Neuronal stem cell (in vitro differentiated cells): Measurements from ENCODE around the gene CPSF4L.

ENCODE experiments used
- DNase-seq: peaks from one replicate; pipeline ENCODE4 v3.0.0-alpha.2; 2013; ENCODE audit warnings: low spot score
- H2AFZ ChIP-seq: one replicate; pipeline ENCODE4 v1.6.1; 2013; ENCODE audit warnings: mild to moderate bottlenecking, low read length, inconsistent platforms
- H2AK5ac ChIP-seq: 2 replicates; pipeline ENCODE4 v1.6.1; 2013; ENCODE audit warnings: low read depth, mild to moderate bottlenecking, inconsistent platforms, low read length, moderate library complexity, mixed read lengths
- H2BK120ac ChIP-seq: 2 replicates; pipeline ENCODE4 v1.6.1; 2013; ENCODE audit warnings: low read depth, mild to moderate bottlenecking, inconsistent platforms, low read length, moderate library complexity, mixed read lengths
- H2BK12ac ChIP-seq: one replicate; pipeline ENCODE4 v1.6.1; 2013; ENCODE audit warnings: low read length, inconsistent platforms
- H2BK15ac ChIP-seq: 2 replicates; pipeline ENCODE4 v1.6.1; 2013; ENCODE audit warnings: mild to moderate bottlenecking, low read length, inconsistent platforms, mixed read lengths
- H2BK5ac ChIP-seq: one replicate; pipeline ENCODE4 v1.6.1; 2013; ENCODE audit warnings: inconsistent platforms, mild to moderate bottlenecking, low read length, moderate library complexity
- H3K14ac ChIP-seq: one replicate; pipeline ENCODE4 v1.6.1; 2013; ENCODE audit warnings: low read length, inconsistent platforms
- H3K18ac ChIP-seq: 2 replicates; pipeline ENCODE4 v1.6.1; 2013; ENCODE audit warnings: low read length, inconsistent platforms
- H3K23ac ChIP-seq: 2 replicates; pipeline ENCODE4 v1.6.1; 2013; ENCODE audit warnings: low read depth, mild to moderate bottlenecking, mixed read lengths, low read length, inconsistent platforms; ENCODE audit not compliant: poor library complexity
- H3K27ac ChIP-seq: replicated peaks from 3 replicates; pipeline ENCODE4 v1.5.1; 2013; ENCODE audit warnings: low read length, inconsistent platforms
- H3K27me3 ChIP-seq, 3 experiments: 2 replicates each; pipeline ENCODE4 v1.6.1; 2013; ENCODE audit warnings: low read length in 3 of 3, mild to moderate bottlenecking in 2 of 3, inconsistent platforms in 1 of 3, low read depth in 1 of 3, mixed read lengths in 1 of 3, moderate library complexity in 1 of 3; ENCODE audit not compliant: control insufficient read depth in 3 of 3, insufficient read depth in 3 of 3
- H3K36me3 ChIP-seq, 2 donors: replicated peaks in 1 of 2; 2 replicates each; pipeline ENCODE4 v1.6.1; 2013; ENCODE audit warnings: low read length in 2 of 2; ENCODE audit not compliant: control insufficient read depth in 2 of 2, insufficient read depth in 2 of 2
- H3K4ac ChIP-seq: 2 replicates; pipeline ENCODE4 v1.6.1; 2013; ENCODE audit warnings: inconsistent platforms, mild to moderate bottlenecking, low read length, moderate library complexity
- H3K4me1 ChIP-seq, 2 donors: 1 replicate in 1 of 2; 2 replicates in 1 of 2; pipeline ENCODE4 v1.6.1; 2013; ENCODE audit warnings: low read length in 2 of 2, low read depth in 1 of 2; ENCODE audit not compliant: control insufficient read depth in 2 of 2, insufficient read depth in 1 of 2
- H3K4me2 ChIP-seq: one replicate; pipeline ENCODE4 v1.6.1; 2013; ENCODE audit warnings: mild to moderate bottlenecking, low read length, inconsistent platforms; ENCODE audit not compliant: insufficient read depth, poor library complexity, severe bottlenecking
- H3K4me3 ChIP-seq, 2 donors: 2 replicates each; pipeline ENCODE4 v1.5.1; 2013; ENCODE audit warnings: low read length in 2 of 2, mild to moderate bottlenecking in 2 of 2, inconsistent platforms in 1 of 2, moderate library complexity in 1 of 2
- H3K79me1 ChIP-seq: one replicate; pipeline ENCODE4 v1.6.1; 2013; ENCODE audit warnings: low read depth, mild to moderate bottlenecking, inconsistent platforms, low read length, moderate library complexity
- H3K9ac ChIP-seq: one replicate; pipeline ENCODE4 v1.6.1; 2013; ENCODE audit warnings: mild to moderate bottlenecking, low read depth, low read length, inconsistent platforms; ENCODE audit not compliant: poor library complexity
- H3K9me3 ChIP-seq, 2 donors: replicated peaks in 1 of 2; 2 replicates each; pipeline versions ENCODE3 to v1.6.1; 2013; ENCODE audit warnings: low read length in 2 of 2, mild to moderate bottlenecking in 2 of 2, inconsistent platforms in 1 of 2, low read depth in 1 of 2, mixed read lengths in 1 of 2, moderate library complexity in 1 of 2; ENCODE audit not compliant: control insufficient read depth in 2 of 2, insufficient read depth in 1 of 2
- H4K8ac ChIP-seq: one replicate; pipeline ENCODE4 v1.6.1; 2013; ENCODE audit warnings: low read depth, mild to moderate bottlenecking, inconsistent platforms, low read length, moderate library complexity
- H4K91ac ChIP-seq: one replicate; pipeline ENCODE4 v1.6.1; 2013; ENCODE audit warnings: low read length, low read depth, mild to moderate bottlenecking, inconsistent platforms; ENCODE audit not compliant: poor library complexity
- WGBS, 2 donors: extraction: QIAGEN DNeasy Blood & Tissue Kit; methylation state at CpG; one replicate each; pipeline ENCODE4 v1.1.7; 2013; ENCODE audit warnings: missing lambda C conversion rate in 2 of 2, mixed read lengths in 1 of 2; ENCODE audit not compliant: insufficient read length in 2 of 2, insufficient replicate concordance in 1 of 2; ENCODE audit errors: extremely low coverage in 2 of 2; 5-methylcytosine and 5-hydroxymethylcytosine counted together

CPSF4L gene

GRCh38 chr17:73203788-73204479 is 57.7 kb downstream of the CPSF4L start:
- no peak overlapping the region for H4K91ac ChIP-seq
- no peak overlapping the region for H2AFZ ChIP-seq
- H3K9me3 ChIP-seq = no peaks in the 10 kb centered on the region
- no peak overlapping the region for H3K4ac ChIP-seq
- peaks cover 51 to 97% of the 10 kb centered on the region in 2 donors for H3K36me3 ChIP-seq
- no peak overlapping the region for H3K9ac ChIP-seq
- H3K27ac ChIP-seq = no peak overlapping the region
- H3K4me3 ChIP-seq = no peak overlapping the region
- H3K18ac ChIP-seq = no peak overlapping the region
- no peak overlapping the region for H2AK5ac ChIP-seq
- H2BK12ac ChIP-seq = no peak overlapping the region
- no peak overlapping the region for H2BK15ac ChIP-seq
- H3K4me1 ChIP-seq = no peaks in the 10 kb centered on the region
- no peak overlapping the region for H2BK5ac ChIP-seq
- no CpG with 5 or more reads among the region's 10 CpGs for WGBS, 2 donors
- no peak overlapping the region for H2BK120ac ChIP-seq
- H3K4me2 ChIP-seq = no peak overlapping the region
- H3K79me1 ChIP-seq = no peaks in the 10 kb centered on the region
- no peaks in the 10 kb centered on the region for H3K27me3 ChIP-seq
- H4K8ac ChIP-seq = no peak overlapping the region
- H3K23ac ChIP-seq = no peak overlapping the region
- H3K14ac ChIP-seq = no peak overlapping the region
- DNase-seq = no peak

- no peaks in the 10 kb centered on the region for H3K9me3 ChIP-seq
- no peak overlapping the region for H3K4me3 ChIP-seq
- H3K27me3 ChIP-seq = no peaks in the 10 kb centered on the region
- peaks cover 55 to 97% of the 10 kb centered on the region in 2 donors for H3K36me3 ChIP-seq
- WGBS, 2 donors = no CpG with 5 or more reads among the region's 8 CpGs
- no peak overlapping the region for H3K14ac ChIP-seq
- no peak overlapping the region for H3K9ac ChIP-seq
- H2BK15ac ChIP-seq = no peak overlapping the region
- H3K4ac ChIP-seq = no peak overlapping the region
- H3K79me1 ChIP-seq = no peaks in the 10 kb centered on the region
- no peak overlapping the region for H3K18ac ChIP-seq
- H3K4me1 ChIP-seq = no peaks in the 10 kb centered on the region
- H4K8ac ChIP-seq = no peak overlapping the region
- H3K23ac ChIP-seq = no peak overlapping the region
- no peak overlapping the region for H3K4me2 ChIP-seq
- H2BK5ac ChIP-seq = no peak overlapping the region
- no peak overlapping the region for H2BK120ac ChIP-seq
- H2BK12ac ChIP-seq = no peak overlapping the region
- no peak for DNase-seq
- H4K91ac ChIP-seq = no peak overlapping the region
- H3K27ac ChIP-seq = no peak overlapping the region
- H2AFZ ChIP-seq = no peak overlapping the region
- no peak overlapping the region for H2AK5ac ChIP-seq
Observed at GRCh38 chr17:73203135-73203787, 58.4 kb downstream of the CPSF4L start.

GRCh38 chr17:73201215-73202069 is 60.2 kb downstream of the CPSF4L start:
- H3K9ac ChIP-seq = peak overlapping the region; percentile 39
- H2BK15ac ChIP-seq = no peak overlapping the region
- no peak overlapping the region for H3K27ac ChIP-seq
- H2AK5ac ChIP-seq = no peak overlapping the region
- H3K36me3 ChIP-seq = peaks cover 65 to 99% of the 10 kb centered on the region in 2 donors
- no peak overlapping the region for H3K23ac ChIP-seq
- no peak overlapping the region for H2BK12ac ChIP-seq
- no peak for DNase-seq
- H3K4me1 ChIP-seq = no peaks in the 10 kb centered on the region
- no peaks in the 10 kb centered on the region for H3K9me3 ChIP-seq
- no peak overlapping the region for H4K8ac ChIP-seq
- H3K79me1 ChIP-seq = no peaks in the 10 kb centered on the region
- no peak overlapping the region for H3K18ac ChIP-seq
- no peak overlapping the region for H2BK5ac ChIP-seq
- H3K4ac ChIP-seq = no peak overlapping the region
- no peak overlapping the region for H3K14ac ChIP-seq
- WGBS, 2 donors = no CpG with 5 or more reads among the region's 19 CpGs
- no peaks in the 10 kb centered on the region for H3K27me3 ChIP-seq
- H3K4me2 ChIP-seq = no peak overlapping the region
- H2AFZ ChIP-seq = no peak overlapping the region
- H2BK120ac ChIP-seq = no peak overlapping the region
- no peak overlapping the region for H3K4me3 ChIP-seq
- H4K91ac ChIP-seq = no peak overlapping the region

- Histone ChIP-seq H2AFZ (no peak overlapping the region), H2BK15ac (no peak overlapping the region), H2BK120ac (no peak overlapping the region), H3K4me3 (no peak overlapping the region), H3K27me3 (no peaks in the 10 kb centered on the region), H3K4me1 (no peaks in the 10 kb centered on the region), H3K9me3 (no peaks in the 10 kb centered on the region), H2BK5ac (no peak overlapping the region), H2AK5ac (no peak overlapping the region), H3K9ac (no peak overlapping the region), H3K14ac (no peak overlapping the region), H3K27ac (no peak overlapping the region), H3K79me1 (no peaks in the 10 kb centered on the region), H3K4ac (no peak overlapping the region), H3K23ac (no peak overlapping the region), H3K18ac (no peak overlapping the region), H4K91ac (no peak overlapping the region), H3K36me3 (peaks cover 59 to 98% of the 10 kb centered on the region in 2 donors), H3K4me2 (no peak overlapping the region), H2BK12ac (no peak overlapping the region), H4K8ac (no peak overlapping the region)
- DNase-seq = no peak
- no CpG with 5 or more reads among the region's 10 CpGs for WGBS, 2 donors
Observed at GRCh38 chr17:73200476-73200875, 61.2 kb downstream of the CPSF4L start.
